SKM-1 (cell line): Measurements from ENCODE around the gene METTL2A.
A peak's percentile ranks its signal among the peaks of the same experiment; 100 is the strongest.
"Not testable (repeated sequence)": the region's sequence is repeated elsewhere in the genome, so short reads cannot be mapped to it uniquely, and the experiment has no call there.

Experiments used
- DNase-seq: peaks from one replicate; lab custom pipeline; 2025; ENCODE audit not compliant: unreplicated experiment; lab: John Stamatoyannopoulos, UW

The METTL2A gene

DNA sequence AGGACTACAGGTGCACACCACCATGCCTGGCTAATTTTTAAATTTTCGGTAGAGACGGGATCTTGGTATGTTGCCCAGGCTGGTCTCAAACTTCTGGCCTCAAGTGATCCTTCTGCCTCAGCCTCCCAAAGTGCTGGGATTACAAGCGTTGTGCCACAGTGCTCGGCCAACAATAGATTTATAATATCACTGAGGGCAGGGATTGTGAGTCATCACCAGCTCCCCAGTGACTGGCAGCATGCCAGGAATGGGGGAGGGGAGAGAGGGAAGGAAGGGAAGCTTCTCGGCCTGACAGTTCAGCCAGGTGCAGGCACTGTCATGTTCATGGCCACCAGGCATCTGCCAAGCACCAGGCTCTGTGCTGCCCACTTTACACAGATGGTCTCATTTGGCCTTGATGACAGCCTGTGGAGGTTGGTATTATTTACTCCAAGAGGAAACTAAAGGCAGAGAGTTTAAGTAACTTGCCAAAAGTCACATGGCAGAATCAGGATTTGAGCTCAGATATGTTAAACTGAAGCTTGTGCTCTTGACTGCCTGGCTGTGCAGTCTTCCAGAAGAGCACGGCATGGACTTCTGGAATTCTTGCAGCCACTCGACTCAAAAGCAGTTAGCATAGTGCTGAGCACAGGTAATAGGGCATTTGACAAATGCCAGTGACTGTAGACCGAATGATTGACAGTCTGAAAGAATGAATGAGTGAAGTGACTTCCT is 47.1 kb downstream of the METTL2A start:
- DNase-seq = not testable (repeated sequence)

DNA sequence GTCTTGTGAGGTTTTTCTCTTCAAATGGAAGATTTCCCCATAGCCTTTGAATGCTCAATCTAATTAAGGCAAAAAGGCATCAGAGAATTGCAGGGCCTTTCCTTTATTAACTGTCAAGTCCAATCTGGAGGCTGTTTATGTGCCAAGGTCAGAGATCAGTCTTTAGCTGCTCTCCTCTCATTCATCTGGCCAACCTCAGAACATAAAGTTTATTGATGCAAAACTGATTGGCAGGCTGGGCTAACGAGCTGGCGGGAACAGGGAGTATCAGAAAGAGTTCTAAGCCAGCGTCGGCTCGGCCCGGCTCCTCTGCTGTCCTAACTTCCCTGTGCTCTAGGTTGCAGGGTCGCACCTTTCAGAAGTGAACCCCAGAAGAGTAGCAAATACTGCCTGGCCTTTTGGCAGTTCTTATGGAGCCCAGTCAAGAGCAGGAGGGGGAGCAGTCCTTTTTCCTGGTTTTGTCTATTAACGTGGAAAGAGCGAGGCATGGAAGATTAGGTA is 47.7 kb downstream of the METTL2A start:
- DNase-seq = not testable (repeated sequence)

DNA sequence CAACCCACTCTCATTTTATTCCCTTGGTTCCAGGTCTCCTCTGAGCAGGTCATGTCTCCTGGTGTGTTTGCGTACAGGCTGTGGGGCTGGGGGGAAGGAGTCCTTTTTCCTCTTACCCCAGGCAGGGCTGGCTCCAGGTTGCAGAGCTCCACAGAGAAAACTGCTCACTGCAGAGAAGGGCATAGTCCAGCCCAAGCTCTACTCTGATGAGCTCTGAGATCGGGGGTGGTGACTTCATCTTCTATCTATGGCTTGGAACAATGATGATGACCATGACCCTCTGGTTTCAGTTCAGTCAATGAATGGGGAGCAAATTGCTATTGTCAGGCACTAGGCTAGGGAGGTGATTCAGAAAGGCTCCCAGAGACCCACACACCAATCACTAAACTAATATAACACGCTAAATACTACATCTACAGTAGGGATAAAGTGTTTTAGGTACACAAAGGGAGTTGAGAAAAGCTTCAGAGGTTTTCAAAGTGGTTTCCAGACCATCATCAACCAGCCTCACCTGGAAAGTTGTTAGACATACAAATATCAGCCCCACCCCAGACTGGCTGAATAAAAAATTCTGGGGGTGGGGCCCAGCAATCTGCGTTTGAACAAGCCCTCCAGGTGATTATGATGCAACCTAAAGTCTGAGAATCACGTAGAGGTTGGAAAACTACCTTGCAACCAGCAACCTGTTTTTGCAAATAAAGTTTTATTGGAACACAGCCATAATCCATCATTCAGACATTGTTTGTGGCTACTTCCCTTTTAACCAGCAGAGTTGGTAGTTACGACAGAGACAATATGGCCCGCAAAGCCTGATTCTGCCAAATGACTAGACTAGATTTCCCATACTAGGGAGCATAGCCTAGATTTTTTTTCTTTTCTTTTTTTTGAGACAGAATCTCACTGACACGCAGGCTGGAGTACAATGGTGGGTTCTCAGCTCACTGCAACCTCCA is 49.6 kb downstream of the METTL2A start:
- DNase-seq = not testable (repeated sequence)

DNA sequence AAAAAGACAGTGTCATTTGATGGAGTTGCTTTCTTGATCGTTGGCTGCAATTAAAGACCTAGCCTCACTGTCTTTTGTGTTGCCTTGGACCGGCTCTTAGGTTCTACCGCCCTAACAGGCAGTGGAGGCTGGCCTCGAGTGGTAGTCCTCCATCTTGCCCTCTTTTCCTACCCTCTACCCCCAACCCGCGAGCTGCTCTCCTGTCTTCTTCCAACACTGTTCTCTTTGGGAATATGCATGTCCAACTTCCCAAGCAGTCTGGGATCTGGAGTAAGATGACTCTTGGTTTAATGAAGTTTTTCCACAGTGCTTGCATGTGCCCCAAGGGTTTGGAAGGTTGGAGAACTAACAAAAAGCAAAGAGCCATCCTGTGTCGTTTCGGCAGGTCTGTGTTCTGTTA is 53.4 kb downstream of the METTL2A start:
- not testable (repeated sequence) for DNase-seq

DNA sequence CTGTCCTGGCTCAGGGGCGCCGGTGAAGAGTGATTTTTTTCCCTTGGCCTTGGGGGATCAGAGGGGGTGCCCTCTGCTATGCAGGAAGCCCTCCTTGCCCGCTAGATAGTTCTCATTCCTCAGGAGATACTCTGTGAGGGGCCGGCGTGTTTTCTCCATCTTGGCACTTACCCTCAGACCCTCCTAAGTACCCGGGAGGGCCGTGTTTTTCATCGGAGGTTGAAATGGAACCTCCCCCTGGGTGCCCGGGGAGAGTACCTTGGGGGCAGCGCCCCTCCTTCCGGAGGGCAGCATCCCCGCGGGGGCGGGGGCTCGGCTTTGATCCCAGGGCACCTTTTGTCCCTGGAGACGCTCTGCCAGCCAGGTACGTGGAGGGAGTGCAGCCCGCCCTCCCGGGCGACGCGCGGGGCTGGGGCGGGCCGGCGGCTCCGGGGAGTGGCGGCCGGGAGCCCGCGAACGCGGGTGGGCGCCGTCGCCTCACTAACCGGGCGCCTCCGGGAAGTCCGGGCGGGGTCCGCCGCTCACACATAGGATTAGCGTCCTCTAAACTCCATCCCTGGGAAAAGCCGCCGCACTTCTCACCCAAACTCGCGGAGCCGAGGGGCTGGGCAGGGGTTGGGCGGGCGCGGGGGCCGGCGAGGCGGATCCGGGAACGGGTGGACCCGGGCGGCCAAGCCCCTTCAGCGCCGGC is 54.2 kb downstream of the METTL2A start:
- DNase-seq = not testable (repeated sequence)

DNA sequence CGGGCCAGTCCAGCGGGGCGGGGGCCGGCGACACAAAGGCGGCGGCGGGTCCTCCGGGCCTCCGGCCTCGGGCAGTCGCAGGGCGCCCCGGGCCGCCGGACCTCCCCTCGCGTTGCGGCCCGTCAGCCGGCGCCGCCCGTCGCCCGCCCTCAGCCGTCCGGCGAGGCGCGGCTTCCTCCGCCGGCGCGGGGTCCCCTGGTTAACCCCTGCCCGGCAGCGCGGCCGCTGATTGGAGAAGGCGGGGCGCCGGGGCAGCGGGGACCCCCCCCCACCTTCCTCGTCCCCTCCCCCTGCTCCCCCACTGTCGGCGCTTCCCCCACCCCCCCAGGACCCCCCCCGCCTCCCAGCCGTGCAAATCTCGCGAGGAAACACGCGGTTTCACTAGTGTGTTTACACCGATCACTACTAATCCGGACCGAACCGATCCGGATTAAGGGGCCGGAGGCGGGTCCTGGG is 54.8 kb downstream of the METTL2A start, which contains the start of gene TLK2:
TLK2 (plus strand) TSS at position 402 of the 456 bp plus-strand sequence. CDS start 2,301 bp downstream, outside the sequence.
- DNase-seq = peak; percentile 55

DNA sequence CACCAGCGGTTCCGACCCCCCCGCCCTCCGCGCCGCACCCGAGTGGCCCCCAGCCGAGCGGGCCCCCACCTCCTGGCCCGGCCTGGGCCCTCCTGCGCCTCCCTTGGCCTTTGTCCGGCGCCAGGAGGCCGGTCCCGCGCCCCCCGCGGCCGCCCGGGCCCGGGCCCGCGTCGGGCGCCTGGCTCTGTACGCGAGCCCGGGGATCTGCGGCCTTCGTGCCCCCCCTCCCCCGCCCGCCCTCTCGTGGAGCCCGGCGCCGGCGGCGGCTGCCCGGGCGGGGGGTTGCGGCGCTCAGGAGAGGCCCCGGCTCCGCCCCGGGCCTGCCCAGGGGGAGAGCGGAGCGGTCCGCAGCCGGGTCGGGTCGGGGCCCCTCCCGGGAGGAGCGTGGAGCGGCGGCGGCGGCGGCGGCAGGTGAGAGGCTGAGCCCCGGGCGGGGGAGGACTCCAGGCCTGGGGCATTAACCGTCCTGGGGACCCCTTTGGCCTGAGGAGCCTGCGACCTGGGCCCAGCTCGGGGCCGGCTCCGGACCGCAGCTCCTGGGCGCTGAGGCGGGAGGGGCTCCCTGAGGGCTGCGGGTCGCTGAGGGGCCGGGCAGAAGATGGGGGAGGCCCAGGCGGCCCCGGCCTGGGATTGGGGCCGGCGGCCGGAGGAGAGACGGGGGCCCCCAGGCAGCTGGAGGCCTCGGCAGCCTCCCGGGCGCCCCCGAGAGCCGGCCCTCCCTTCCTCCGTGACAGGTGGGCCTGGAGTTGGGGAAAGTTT is 55.4 kb downstream of the METTL2A start:
- not testable (repeated sequence) for DNase-seq

DNA sequence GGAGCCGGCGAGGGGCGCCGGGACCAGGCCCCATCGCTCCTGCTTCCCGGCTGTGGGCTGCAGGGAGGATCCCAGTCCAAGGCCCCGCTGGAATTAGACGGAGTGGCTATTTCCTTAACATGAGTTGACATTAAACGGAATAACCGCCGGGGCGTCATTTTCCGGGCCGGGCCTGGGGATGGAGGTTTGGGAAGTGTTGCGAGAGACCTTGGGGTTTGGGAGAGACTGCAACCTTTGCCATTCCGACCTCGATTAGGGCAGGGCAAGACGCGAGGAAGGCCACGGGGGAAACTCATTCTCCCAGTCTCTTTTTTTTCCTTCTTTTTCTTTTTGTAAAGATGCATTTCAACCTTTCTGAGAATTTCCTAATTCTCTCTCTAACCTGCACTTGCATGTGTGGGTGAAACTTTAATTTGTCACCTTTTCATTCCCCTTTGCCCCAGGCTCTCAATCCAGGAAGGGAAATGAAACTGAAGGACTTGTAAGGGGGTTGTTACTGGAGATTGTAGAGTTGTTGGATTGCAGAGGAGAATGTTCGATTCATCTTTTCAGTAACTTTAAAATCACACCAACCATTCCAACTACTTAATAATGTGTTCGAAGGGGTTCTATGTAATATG is 56.1 kb downstream of the METTL2A start:
- DNase-seq = not testable (repeated sequence)

DNA sequence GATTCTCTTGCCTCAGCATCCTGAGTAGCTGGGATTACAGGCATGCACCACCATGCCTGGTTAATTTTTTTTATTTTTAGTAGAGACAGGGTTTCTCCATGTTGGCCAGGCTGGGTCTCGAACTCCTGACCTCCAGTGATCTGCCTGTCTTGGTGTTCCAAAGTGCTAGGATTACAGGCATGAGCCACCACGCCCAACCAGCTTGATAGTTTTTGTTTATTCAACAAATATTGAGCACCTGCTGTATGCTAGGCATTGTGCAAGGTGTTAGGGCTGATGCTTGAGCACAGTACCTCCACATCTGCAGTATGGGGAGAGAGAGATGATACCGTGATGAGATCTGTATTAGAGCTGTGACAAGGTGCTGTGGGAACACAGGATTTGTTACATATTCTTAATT is 58.9 kb downstream of the METTL2A start:
- not testable (repeated sequence) for DNase-seq

DNA sequence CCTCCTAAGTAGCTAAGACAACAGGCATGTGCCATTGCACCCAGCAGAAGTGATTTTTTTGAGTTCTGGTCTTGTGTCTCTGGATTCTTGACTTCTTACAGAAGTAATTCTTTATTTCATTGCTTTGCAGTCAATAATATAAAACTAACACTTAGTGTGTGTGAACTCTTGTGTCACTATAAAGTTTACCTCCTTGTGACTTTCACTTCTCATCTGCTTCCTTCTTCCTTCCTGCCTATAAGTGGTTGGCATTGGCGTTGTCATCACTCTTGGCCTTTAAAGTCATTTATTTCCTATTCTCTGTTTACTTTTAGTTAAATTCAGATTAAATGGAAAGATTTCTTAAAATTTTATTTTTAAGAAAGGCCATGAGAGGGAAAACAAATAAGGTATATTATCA is 67.3 kb downstream of the METTL2A start:
- DNase-seq = not testable (repeated sequence)

DNA sequence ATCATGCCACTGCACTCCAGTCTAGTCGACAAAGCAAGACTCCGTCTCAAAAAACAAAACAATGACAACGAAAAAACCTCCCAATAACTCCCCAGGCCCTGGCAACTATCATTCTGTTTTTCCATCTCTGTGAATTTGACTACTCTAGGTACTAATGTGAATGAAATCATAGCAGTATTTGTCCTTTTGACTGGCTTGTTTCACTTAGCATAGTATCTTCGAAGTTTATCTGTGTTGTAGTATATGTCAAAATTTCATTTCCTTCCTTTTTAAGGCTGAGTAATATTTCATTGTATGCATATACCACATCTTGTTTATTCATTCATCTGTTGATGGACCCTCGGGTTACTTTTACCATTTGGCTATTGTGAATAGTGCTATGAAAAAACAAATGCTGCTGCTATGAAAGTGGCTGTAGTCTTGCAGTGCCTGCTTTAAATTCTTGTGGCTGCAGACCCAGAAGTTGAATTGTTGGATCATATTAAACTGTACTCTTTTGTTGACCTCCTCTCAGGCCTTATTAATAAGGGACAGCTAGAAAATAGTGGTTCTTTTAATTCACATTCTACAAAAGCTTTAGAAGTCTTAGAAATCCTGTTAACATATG is 69.5 kb downstream of the METTL2A start:
- not testable (repeated sequence) for DNase-seq

DNA sequence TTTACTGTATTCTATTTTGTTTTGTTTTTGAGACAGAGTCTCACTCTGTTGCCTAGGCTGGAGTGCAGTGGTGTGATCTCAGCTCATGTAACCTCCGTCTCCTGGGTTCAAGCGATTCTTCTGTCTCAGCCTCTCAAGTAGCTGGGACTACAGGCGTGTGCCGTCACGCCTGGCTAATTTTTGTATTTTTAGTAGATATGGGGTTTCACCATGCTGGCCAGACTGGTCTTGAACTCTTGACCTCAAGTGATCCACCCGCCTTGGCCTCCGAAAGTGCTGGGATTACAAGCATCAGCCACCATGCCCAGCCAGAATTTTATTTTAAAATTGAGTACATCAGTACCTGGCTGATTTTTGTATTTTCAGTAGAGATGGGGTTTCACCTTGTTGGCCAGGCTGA is 70.4 kb downstream of the METTL2A start:
- not testable (repeated sequence) for DNase-seq

DNA sequence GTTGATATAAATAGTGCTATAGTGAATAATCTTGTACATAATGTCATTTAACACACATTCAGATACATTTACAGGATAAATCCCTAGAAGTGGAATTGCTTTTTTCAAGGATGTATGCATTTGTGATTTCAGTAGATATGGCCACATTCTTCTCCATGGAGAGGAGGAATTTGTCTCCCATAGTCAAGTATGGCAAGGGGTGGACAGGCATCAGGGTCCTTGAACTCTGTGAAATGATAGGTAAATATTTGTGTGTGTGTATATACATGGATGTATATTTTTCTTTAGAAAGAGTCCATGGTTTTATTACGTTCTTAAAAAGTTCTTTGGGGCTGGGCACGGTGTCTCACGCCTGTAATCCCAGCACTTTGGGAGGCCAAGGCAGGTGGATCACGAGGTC is 72.6 kb downstream of the METTL2A start:
- DNase-seq = not testable (repeated sequence)

DNA sequence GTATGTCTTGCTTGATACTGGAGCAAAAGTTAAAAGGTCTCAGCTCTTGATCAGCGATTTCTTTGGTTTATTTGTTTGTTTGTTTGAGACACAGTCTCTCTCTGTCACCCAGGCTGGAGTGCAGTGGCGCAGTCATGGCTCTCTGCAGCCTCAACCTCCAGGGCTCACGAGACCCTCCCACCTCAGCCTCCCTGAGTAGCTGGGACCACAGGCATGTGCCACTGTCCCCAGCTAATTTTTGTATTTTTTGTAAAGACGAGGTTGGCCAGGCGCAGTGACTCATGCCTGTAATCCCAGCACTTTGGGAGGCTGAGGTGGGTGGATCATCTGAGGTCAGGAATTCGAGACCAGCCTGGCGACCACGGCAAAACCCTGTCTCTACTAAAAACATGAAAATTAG is 75.1 kb downstream of the METTL2A start:
- not testable (repeated sequence) for DNase-seq
